ENCODE data around the gene PDE8A.

The PDE8A gene

GRCh38 chr15:85044251-85044853, 62.7 kb downstream of the PDE8A start:
- ATAC-seq (peak; percentile 70), DNase-seq (peak in 1 of 2 donors; percentile 34)
- peaks cover 38% of the 10 kb centered on the region for H3K4me1 Mint-ChIP-seq
- no peak overlapping the region for H3K4me3 Mint-ChIP-seq
- no peak overlapping the region for H3K27ac Mint-ChIP-seq
- no peaks in the 10 kb centered on the region for H3K9me3 Mint-ChIP-seq
- no peaks in the 10 kb centered on the region for H3K27me3 Mint-ChIP-seq

GRCh38 chr15:85044894-85045293, 63.2 kb downstream of the PDE8A start:
- Mint-ChIP-seq H3K4me1 (peaks cover 42% of the 10 kb centered on the region), H3K9me3 (no peaks in the 10 kb centered on the region), H3K4me3 (no peak overlapping the region)

GRCh38 chr15:85045615-85046014, 64.0 kb downstream of the PDE8A start:
- H3K4me3 Mint-ChIP-seq, result no peak overlapping the region
- H3K9me3 Mint-ChIP-seq, result no peaks in the 10 kb centered on the region
- no peak overlapping the region for H3K27ac Mint-ChIP-seq
- H3K4me1 Mint-ChIP-seq, result peaks cover 49% of the 10 kb centered on the region
- DNase-seq (no peak), ATAC-seq (no peak)
- no peaks in the 10 kb centered on the region for H3K27me3 Mint-ChIP-seq

More at GRCh38 chr15:85044894-85045293, 63.2 kb downstream of the PDE8A start:
- no peak for DNase-seq
- no peak overlapping the region for H3K27ac Mint-ChIP-seq
- no peaks in the 10 kb centered on the region for H3K27me3 Mint-ChIP-seq
- ATAC-seq, result peak; percentile 40

GRCh38 chr15:85047271-85047948, 65.8 kb downstream of the PDE8A start:
- H3K27ac Mint-ChIP-seq, result peak overlapping the region in 1 of 2 donors; percentile 73
- H3K4me3 Mint-ChIP-seq, result peak overlapping the region; percentile 23 to 25
- H3K27me3 Mint-ChIP-seq, result no peaks in the 10 kb centered on the region
- ATAC-seq (peak; percentile 90), DNase-seq (no peak)
- H3K4me1 Mint-ChIP-seq, result peaks cover 53% of the 10 kb centered on the region
- H3K9me3 Mint-ChIP-seq, result no peaks in the 10 kb centered on the region

GRCh38 chr15:85048430-85048829, 66.8 kb downstream of the PDE8A start:
- Mint-ChIP-seq H3K9me3 (no peaks in the 10 kb centered on the region), H3K27me3 (no peaks in the 10 kb centered on the region), H3K4me1 (peaks cover 53% of the 10 kb centered on the region), H3K27ac (peak overlapping the region in 1 of 2 donors; percentile 52), H3K4me3 (peak overlapping the region; percentile 6 to 36)
- ATAC-seq, result no peak
- DNase-seq, result no peak

GRCh38 chr15:85049805-85050204, 68.1 kb downstream of the PDE8A start:
- H3K4me1 Mint-ChIP-seq, result peaks cover 51% of the 10 kb centered on the region
- DNase-seq, result no peak
- no peaks in the 10 kb centered on the region for H3K27me3 Mint-ChIP-seq
- no peak for ATAC-seq
- H3K4me3 Mint-ChIP-seq, result no peak overlapping the region
- peaks cover 3 to 5% of the 10 kb centered on the region in 2 donors for H3K9me3 Mint-ChIP-seq
- no peak overlapping the region for H3K27ac Mint-ChIP-seq

GRCh38 chr15:85059734-85060133, 78.1 kb downstream of the PDE8A start:
- ATAC-seq, result no peak
- DNase-seq, result no peak
- H3K27me3 Mint-ChIP-seq, result no peaks in the 10 kb centered on the region
- peaks cover 39% of the 10 kb centered on the region for H3K4me1 Mint-ChIP-seq
- H3K9me3 Mint-ChIP-seq, result peaks cover 38 to 48% of the 10 kb centered on the region in 2 donors
- no peak overlapping the region for H3K27ac Mint-ChIP-seq
- H3K4me3 Mint-ChIP-seq, result no peak overlapping the region

- ATAC-seq (no peak), DNase-seq (no peak)
Observed at GRCh38 chr15:85062560-85062959, 80.9 kb downstream of the PDE8A start.

GRCh38 chr15:85063088-85063487, 81.4 kb downstream of the PDE8A start:
- Mint-ChIP-seq H3K27ac (no peak overlapping the region), H3K4me3 (no peak overlapping the region), H3K4me1 (peaks cover 29% of the 10 kb centered on the region), H3K9me3 (peaks cover 21 to 27% of the 10 kb centered on the region in 2 donors), H3K27me3 (no peaks in the 10 kb centered on the region)
- ATAC-seq (no peak), DNase-seq (no peak)

More at GRCh38 chr15:85062560-85062959, 80.9 kb downstream of the PDE8A start:
- no peak overlapping the region for H3K27ac Mint-ChIP-seq
- H3K27me3 Mint-ChIP-seq, result no peaks in the 10 kb centered on the region
- peaks cover 26 to 32% of the 10 kb centered on the region in 2 donors for H3K9me3 Mint-ChIP-seq
- H3K4me3 Mint-ChIP-seq, result no peak overlapping the region
- peaks cover 30% of the 10 kb centered on the region for H3K4me1 Mint-ChIP-seq

GRCh38 chr15:85063522-85064079, 81.9 kb downstream of the PDE8A start:
- DNase-seq (no peak), ATAC-seq (peak; percentile 60)
- Mint-ChIP-seq H3K9me3 (peaks cover 19 to 23% of the 10 kb centered on the region in 2 donors), H3K4me3 (no peak overlapping the region), H3K4me1 (peaks cover 27% of the 10 kb centered on the region), H3K27ac (peak overlapping the region in 1 of 2 donors; percentile 31), H3K27me3 (no peaks in the 10 kb centered on the region)

- Mint-ChIP-seq H3K27ac (peak overlapping the region in 1 of 2 donors; percentile 44), H3K4me3 (no peak overlapping the region)
- no peak for DNase-seq
Observed at GRCh38 chr15:85064710-85065109, 83.1 kb downstream of the PDE8A start.

GRCh38 chr15:85071061-85071460, 89.4 kb downstream of the PDE8A start:
- Mint-ChIP-seq H3K27ac (peak overlapping the region in 1 of 2 donors; percentile 72), H3K4me3 (no peak overlapping the region), H3K27me3 (no peaks in the 10 kb centered on the region), H3K4me1 (peaks cover 25% of the 10 kb centered on the region), H3K9me3 (no peaks in the 10 kb centered on the region)
- ATAC-seq, result no peak
- no peak for DNase-seq

More at GRCh38 chr15:85064710-85065109, 83.1 kb downstream of the PDE8A start:
- no peak for ATAC-seq
- H3K9me3 Mint-ChIP-seq, result peaks cover 9 to 12% of the 10 kb centered on the region in 2 donors
- peaks cover 17% of the 10 kb centered on the region for H3K4me1 Mint-ChIP-seq
- H3K27me3 Mint-ChIP-seq, result no peaks in the 10 kb centered on the region

GRCh38 chr15:85071504-85071903, 89.8 kb downstream of the PDE8A start:
- ATAC-seq (no peak), DNase-seq (no peak)
- no peak overlapping the region for H3K4me3 Mint-ChIP-seq
- H3K27ac Mint-ChIP-seq, result peak overlapping the region; percentile 20 to 72
- peaks cover 25% of the 10 kb centered on the region for H3K4me1 Mint-ChIP-seq
- H3K9me3 Mint-ChIP-seq, result no peaks in the 10 kb centered on the region
- H3K27me3 Mint-ChIP-seq, result no peaks in the 10 kb centered on the region

- Mint-ChIP-seq H3K9me3 (no peaks in the 10 kb centered on the region), H3K4me1 (peaks cover 25% of the 10 kb centered on the region), H3K27ac (peak overlapping the region; percentile 87 to 94), H3K27me3 (no peaks in the 10 kb centered on the region), H3K4me3 (peak overlapping the region; percentile 56 to 79)
- DNase-seq (no peak), ATAC-seq (no peak)
Observed at GRCh38 chr15:85072917-85073316, 91.3 kb downstream of the PDE8A start.

GRCh38 chr15:85073556-85074194, 92.0 kb downstream of the PDE8A start:
- Mint-ChIP-seq H3K27me3 (no peaks in the 10 kb centered on the region), H3K4me3 (peak overlapping the region; percentile 56 to 79), H3K9me3 (no peaks in the 10 kb centered on the region), H3K4me1 (peaks cover 25% of the 10 kb centered on the region), H3K27ac (peak overlapping the region; percentile 87 to 94)
- peak; percentile 5 to 48 for DNase-seq
- ATAC-seq, result peak; percentile 100

- Mint-ChIP-seq H3K4me1 (no peaks in the 10 kb centered on the region), H3K27me3 (no peaks in the 10 kb centered on the region), H3K4me3 (no peak overlapping the region), H3K9me3 (no peaks in the 10 kb centered on the region), H3K27ac (no peak overlapping the region)
- ATAC-seq, result no peak
- DNase-seq, result no peak
Observed at GRCh38 chr15:85086855-85087254, 105.2 kb downstream of the PDE8A start.
